ENCODE results near the gene ALS2. TPM values are rescaled to one million over a fixed set of nuclear protein-coding genes. Genes with fewer than 3 reads are reported as not detected.
A peak's percentile ranks its signal among the peaks of the same experiment; 100 is the strongest.

ALS2 gene
- total RNA-seq, 1 donor from 2014 or later, result 54.0 TPM

- peaks cover 4% of the 10 kb centered on the region for H3K4me1 Mint-ChIP-seq (ENCODE audit: low read depth, unreplicated experiment)
- no peak for TF ChIP-seq CTCF (IDR thresholded peaks at IDR 0.05; ENCODE audit: insufficient read depth, low read depth, low read length)
- no peak for TF ChIP-seq EZH2 (IDR thresholded peaks at IDR 0.05; ENCODE audit: insufficient read depth, low read length)
- H3K4me3 ChIP-seq (ENCODE audit: insufficient read depth, low read depth, low read length), result no peak overlapping the region
- H3K27ac ChIP-seq (ENCODE audit: low read depth, low read length), result no peak overlapping the region
- no peak overlapping the region for H3K4me3 Mint-ChIP-seq (ENCODE audit: unreplicated experiment)
- peaks cover 3% of the 10 kb centered on the region for H3K27me3 Mint-ChIP-seq (ENCODE audit: low read depth, unreplicated experiment)
- H3K9me3 Mint-ChIP-seq (ENCODE audit: unreplicated experiment), result no peaks in the 10 kb centered on the region
- no peak overlapping the region for H3K9ac ChIP-seq (ENCODE audit: low read length)
- no peaks in the 10 kb centered on the region for H3K9me3 ChIP-seq (ENCODE audit: insufficient read depth, low read depth, low read length)
- no peak for FAIRE-seq
- H3K36me3 Mint-ChIP-seq (ENCODE audit: low read depth, unreplicated experiment), result no peaks in the 10 kb centered on the region
- H3K27me3 ChIP-seq (ENCODE audit: insufficient read depth, low read length), result no peaks in the 10 kb centered on the region
- H3K27ac Mint-ChIP-seq (ENCODE audit: unreplicated experiment), result no peak overlapping the region
- H3K4me2 ChIP-seq (ENCODE audit: low read length), result no peak overlapping the region
- no peaks in the 10 kb centered on the region for H3K36me3 ChIP-seq (ENCODE audit: insufficient read depth, low read length)
- peaks cover 12% of the 10 kb centered on the region for H3K79me2 ChIP-seq (ENCODE audit: insufficient read depth, low read length)
- H2AFZ ChIP-seq (ENCODE audit: low read depth, low read length), result no peak overlapping the region
- peaks cover 2% of the 10 kb centered on the region for H4K20me1 ChIP-seq (ENCODE audit: insufficient read depth, low read length)
- DNase-seq (ENCODE audit: low read depth), result no peak
- peaks cover 13% of the 10 kb centered on the region for H3K4me1 ChIP-seq (ENCODE audit: insufficient read depth, low read length)
Observed at GRCh38 chr2:201784563-201784962, 3.8 kb upstream of the ALS2 start.

GRCh38 chr2:201781557-201782051 lies 871 bp upstream of the ALS2 start:
- DNase-seq (ENCODE audit: low read depth) (no peak), FAIRE-seq (no peak)
- TF ChIP-seq CTCF (IDR thresholded peaks at IDR 0.05; ENCODE audit: insufficient read depth, low read depth, low read length) (no peak), EZH2 (IDR thresholded peaks at IDR 0.05; ENCODE audit: insufficient read depth, low read length) (no peak)
- H2AFZ ChIP-seq (ENCODE audit: low read depth, low read length), result peak overlapping the region; percentile 94
- Mint-ChIP-seq H3K9me3 (ENCODE audit: unreplicated experiment) (no peaks in the 10 kb centered on the region), H3K4me1 (ENCODE audit: low read depth, unreplicated experiment) (peaks cover 25% of the 10 kb centered on the region), H3K27ac (ENCODE audit: unreplicated experiment) (peak overlapping the region; percentile 83), H3K27me3 (ENCODE audit: low read depth, unreplicated experiment) (peaks cover 3% of the 10 kb centered on the region), H3K36me3 (ENCODE audit: low read depth, unreplicated experiment) (no peaks in the 10 kb centered on the region), H3K4me3 (ENCODE audit: unreplicated experiment) (peak overlapping the region; percentile 96)
- peaks cover 41% of the 10 kb centered on the region for H3K79me2 ChIP-seq (ENCODE audit: insufficient read depth, low read length)
- peak overlapping the region; percentile 93 for H3K4me3 ChIP-seq (ENCODE audit: insufficient read depth, low read depth, low read length)
- H3K9ac ChIP-seq (ENCODE audit: low read length), result peak overlapping the region; percentile 94
- H3K4me1 ChIP-seq (ENCODE audit: insufficient read depth, low read length), result peaks cover 34% of the 10 kb centered on the region
- H3K27ac ChIP-seq (ENCODE audit: low read depth, low read length), result peak overlapping the region; percentile 90
- H3K36me3 ChIP-seq (ENCODE audit: insufficient read depth, low read length), result no peaks in the 10 kb centered on the region
- H4K20me1 ChIP-seq (ENCODE audit: insufficient read depth, low read length), result peaks cover 26% of the 10 kb centered on the region
- H3K9me3 ChIP-seq (ENCODE audit: insufficient read depth, low read depth, low read length), result no peaks in the 10 kb centered on the region
- H3K27me3 ChIP-seq (ENCODE audit: insufficient read depth, low read length), result no peaks in the 10 kb centered on the region
- H3K4me2 ChIP-seq (ENCODE audit: low read length), result peak overlapping the region; percentile 93

- FAIRE-seq, result no peak
- Mint-ChIP-seq H3K4me1 (ENCODE audit: low read depth, unreplicated experiment) (peaks cover 33% of the 10 kb centered on the region), H3K4me3 (ENCODE audit: unreplicated experiment) (peak overlapping the region; percentile 96), H3K27me3 (ENCODE audit: low read depth, unreplicated experiment) (peaks cover 3% of the 10 kb centered on the region), H3K9me3 (ENCODE audit: unreplicated experiment) (no peaks in the 10 kb centered on the region), H3K27ac (ENCODE audit: unreplicated experiment) (peak overlapping the region; percentile 94), H3K36me3 (ENCODE audit: low read depth, unreplicated experiment) (no peaks in the 10 kb centered on the region)
- no peaks in the 10 kb centered on the region for H3K27me3 ChIP-seq (ENCODE audit: insufficient read depth, low read length)
- no peak for TF ChIP-seq CTCF (IDR thresholded peaks at IDR 0.05; ENCODE audit: insufficient read depth, low read depth, low read length)
- no peak for TF ChIP-seq EZH2 (IDR thresholded peaks at IDR 0.05; ENCODE audit: insufficient read depth, low read length)
- no peaks in the 10 kb centered on the region for H3K36me3 ChIP-seq (ENCODE audit: insufficient read depth, low read length)
- H2AFZ ChIP-seq (ENCODE audit: low read depth, low read length), result peak overlapping the region; percentile 94
- peaks cover 56% of the 10 kb centered on the region for H3K79me2 ChIP-seq (ENCODE audit: insufficient read depth, low read length)
- peak overlapping the region; percentile 93 for H3K4me3 ChIP-seq (ENCODE audit: insufficient read depth, low read depth, low read length)
- H3K9ac ChIP-seq (ENCODE audit: low read length), result peak overlapping the region; percentile 94
- peaks cover 31% of the 10 kb centered on the region for H3K4me1 ChIP-seq (ENCODE audit: insufficient read depth, low read length)
- H3K9me3 ChIP-seq (ENCODE audit: insufficient read depth, low read depth, low read length), result no peaks in the 10 kb centered on the region
- no peak for DNase-seq (ENCODE audit: low read depth)
- H3K27ac ChIP-seq (ENCODE audit: low read depth, low read length), result peak overlapping the region; percentile 90
- H4K20me1 ChIP-seq (ENCODE audit: insufficient read depth, low read length), result peaks cover 40% of the 10 kb centered on the region
- H3K4me2 ChIP-seq (ENCODE audit: low read length), result peak overlapping the region; percentile 93
Observed at GRCh38 chr2:201779901-201780673, 646 bp downstream of the ALS2 start.
